Uterus (tissue), 2 donors: ENCODE results near the gene FMNL3.

Source experiments
- CTCF ChIP-seq, 4 experiments: fragments of 200-600 bp in 2 of 4; fragments of 450-650 bp in 2 of 4; sonication (generic) in 2 of 4; IDR thresholded peaks; one replicate each; pipeline ENCODE4 v1.5.1; 2016 to 2019; ENCODE audit warnings: antibody characterized with exemption in 4 of 4, mild to moderate bottlenecking in 2 of 4, moderate library complexity in 1 of 4
- POLR2A ChIP-seq, 2 donors: fragments of 450-650 bp; IDR thresholded peaks; one replicate each; pipeline ENCODE4 v1.6.1; 2016; ENCODE audit warnings: antibody characterized with exemption in 2 of 2, mild to moderate bottlenecking in 1 of 2, moderate library complexity in 1 of 2

- TF ChIP-seq CTCF (IDR thresholded peaks at IDR 0.05) (peak in 3 of 4 experiments; percentile 50 to 82 (median 57)), POLR2A (IDR thresholded peaks at IDR 0.05) (peak; percentile 88 to 93)
These were observed 33.5 kb downstream of the FMNL3 start for GRCh38 chr12:49673446-49674317.
